Endothelial cell of umbilical vein (primary cell): ENCODE data around the gene FAM120B.

ENCODE experiments used
- EZH2 ChIP-seq: IDR thresholded peaks from 2 replicates; pipeline ENCODE4 v1.6.1; 2012; ENCODE audit warnings: borderline replicate concordance, low read depth, mild to moderate bottlenecking, moderate library complexity, low read length, inconsistent platforms; ENCODE audit not compliant: severe bottlenecking
- JUN ChIP-seq: IDR thresholded peaks from 2 replicates; pipeline ENCODE4 v1.6.1; 2011; ENCODE audit warnings: borderline replicate concordance, low read depth; ENCODE audit not compliant: insufficient read length, insufficient read depth
- MYC ChIP-seq: IDR thresholded peaks from one replicate; pipeline ENCODE4 v1.6.1; 2011; ENCODE audit warnings: mild to moderate bottlenecking, low read depth, low read length
- POLR2A ChIP-seq: IDR thresholded peaks from 2 replicates; pipeline ENCODE4 v1.6.1; 2012; ENCODE audit warnings: low read depth, mild to moderate bottlenecking, control low read depth, low read length
- POLR2AphosphoS5 ChIP-seq: IDR thresholded peaks from 2 replicates; pipeline ENCODE4 v1.6.1; 2012; ENCODE audit warnings: low read depth, mild to moderate bottlenecking, control low read depth, low read length, moderate library complexity; ENCODE audit not compliant: insufficient read depth
- TF ChIP-seq, protein P1 (sequence below), 2 donors: IDR thresholded peaks; 1 replicate in 1 of 2; 2 replicates in 1 of 2; pipeline ENCODE4 v1.5.1; 2011; ENCODE audit warnings: low read length in 2 of 2, mild to moderate bottlenecking in 2 of 2, moderate library complexity in 2 of 2, control low read depth in 1 of 2, inconsistent platforms in 1 of 2, low read depth in 1 of 2; ENCODE audit not compliant: insufficient read depth in 1 of 2; ENCODE audit errors: extremely low read depth in 1 of 2
- TF ChIP-seq, protein P2 (sequence below): IDR thresholded peaks from 2 replicates; pipeline ENCODE4 v1.6.1; 2011; ENCODE audit not compliant: insufficient read depth, insufficient read length

DNA sequence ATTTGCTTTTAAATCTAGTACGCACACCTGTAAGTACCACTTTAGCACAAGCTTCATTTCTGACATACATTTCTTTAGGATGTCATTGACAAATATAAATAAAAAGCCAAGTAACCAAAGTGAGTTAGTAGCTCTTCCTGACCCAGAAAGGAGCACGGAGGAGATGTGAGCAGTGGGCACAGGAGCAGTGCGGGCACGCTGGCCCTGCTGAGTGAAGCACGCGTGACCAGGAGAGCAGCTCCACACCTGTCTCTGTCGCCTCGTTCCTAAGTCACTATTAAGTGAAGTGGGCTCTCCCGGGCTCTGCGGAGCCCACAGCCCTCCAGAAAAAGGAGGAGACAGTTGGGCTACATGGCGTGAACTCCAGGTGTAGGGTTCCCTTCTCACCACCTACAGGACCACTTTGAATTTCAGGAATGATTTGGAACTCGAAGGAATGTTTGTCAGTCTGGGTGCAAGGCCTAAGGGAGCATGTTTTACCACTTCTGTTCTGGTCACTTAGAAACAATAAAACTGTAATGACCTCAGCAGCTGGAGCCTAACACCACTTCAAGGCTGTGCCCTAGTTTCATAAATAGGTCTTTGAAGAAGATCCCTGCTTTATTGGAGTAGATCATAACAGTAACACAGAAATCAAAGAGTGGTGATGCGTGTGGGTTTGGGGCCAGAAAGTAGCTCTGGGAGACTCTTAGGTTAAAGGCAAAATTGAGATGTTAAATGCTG, 95.9 kb downstream of the FAM120B start:
- TF ChIP-seq, protein P1, sequence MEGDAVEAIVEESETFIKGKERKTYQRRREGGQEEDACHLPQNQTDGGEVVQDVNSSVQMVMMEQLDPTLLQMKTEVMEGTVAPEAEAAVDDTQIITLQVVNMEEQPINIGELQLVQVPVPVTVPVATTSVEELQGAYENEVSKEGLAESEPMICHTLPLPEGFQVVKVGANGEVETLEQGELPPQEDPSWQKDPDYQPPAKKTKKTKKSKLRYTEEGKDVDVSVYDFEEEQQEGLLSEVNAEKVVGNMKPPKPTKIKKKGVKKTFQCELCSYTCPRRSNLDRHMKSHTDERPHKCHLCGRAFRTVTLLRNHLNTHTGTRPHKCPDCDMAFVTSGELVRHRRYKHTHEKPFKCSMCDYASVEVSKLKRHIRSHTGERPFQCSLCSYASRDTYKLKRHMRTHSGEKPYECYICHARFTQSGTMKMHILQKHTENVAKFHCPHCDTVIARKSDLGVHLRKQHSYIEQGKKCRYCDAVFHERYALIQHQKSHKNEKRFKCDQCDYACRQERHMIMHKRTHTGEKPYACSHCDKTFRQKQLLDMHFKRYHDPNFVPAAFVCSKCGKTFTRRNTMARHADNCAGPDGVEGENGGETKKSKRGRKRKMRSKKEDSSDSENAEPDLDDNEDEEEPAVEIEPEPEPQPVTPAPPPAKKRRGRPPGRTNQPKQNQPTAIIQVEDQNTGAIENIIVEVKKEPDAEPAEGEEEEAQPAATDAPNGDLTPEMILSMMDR (IDR thresholded peaks at IDR 0.05; ENCODE audit: extremely low read depth in 1 of 2, insufficient read depth in 1 of 2, low read depth in 1 of 2, low read length in 2 of 2), result no peak
- TF ChIP-seq POLR2A (no peak), EZH2 (no peak), MYC (no peak), POLR2AphosphoS5 (no peak), JUN (no peak)
- TF ChIP-seq, protein P2, sequence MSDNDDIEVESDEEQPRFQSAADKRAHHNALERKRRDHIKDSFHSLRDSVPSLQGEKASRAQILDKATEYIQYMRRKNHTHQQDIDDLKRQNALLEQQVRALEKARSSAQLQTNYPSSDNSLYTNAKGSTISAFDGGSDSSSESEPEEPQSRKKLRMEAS, result no peak
